Stimulated activated CD8-positive, alpha-beta memory T cell treated with anti-CD3 and anti-CD28 coated beads, Interleukin-2, amount 100 ng/mL, for 48 hours (primary cell): ENCODE measurements around the gene GBGT1.

Experiments used
- DNase-seq, 2 donors: peaks; one replicate each; pipeline ENCODE4 v3.0.0-alpha.2; 2020; ENCODE audit warnings: low read depth in 2 of 2

GBGT1 gene

DNA sequence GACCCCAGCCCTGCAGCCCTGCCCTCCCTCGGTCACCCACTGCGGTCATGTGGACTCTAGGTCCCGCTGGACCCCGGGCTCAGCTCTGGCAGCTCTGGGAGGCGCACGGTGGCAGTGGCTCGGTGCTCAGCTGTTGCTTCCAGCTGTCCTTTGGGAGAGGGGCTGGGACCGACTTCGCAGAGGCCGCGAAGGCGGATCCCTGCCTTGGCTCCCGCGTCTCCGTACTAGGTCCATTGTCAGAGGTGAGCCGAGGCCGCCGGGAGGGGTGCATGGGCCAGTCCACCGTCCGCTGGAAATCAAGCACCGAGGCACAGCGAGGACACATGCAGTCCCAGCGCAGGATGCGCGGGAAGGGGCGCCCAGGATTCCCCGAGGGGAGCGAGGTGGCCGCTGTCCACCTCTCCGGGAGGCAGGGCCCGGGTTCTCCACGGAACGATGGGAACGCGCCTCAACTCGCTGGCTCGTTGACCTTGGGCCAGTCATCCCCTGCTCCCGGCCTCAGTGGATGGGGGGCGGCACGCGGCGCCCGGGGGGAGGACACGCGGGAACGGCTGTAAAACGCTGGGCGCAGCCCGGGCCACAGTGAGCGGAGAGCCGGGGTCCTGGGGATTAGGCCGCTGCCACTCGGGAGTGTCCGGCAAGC is 732 bp downstream of the GBGT1 start:
- no peak for DNase-seq

DNA sequence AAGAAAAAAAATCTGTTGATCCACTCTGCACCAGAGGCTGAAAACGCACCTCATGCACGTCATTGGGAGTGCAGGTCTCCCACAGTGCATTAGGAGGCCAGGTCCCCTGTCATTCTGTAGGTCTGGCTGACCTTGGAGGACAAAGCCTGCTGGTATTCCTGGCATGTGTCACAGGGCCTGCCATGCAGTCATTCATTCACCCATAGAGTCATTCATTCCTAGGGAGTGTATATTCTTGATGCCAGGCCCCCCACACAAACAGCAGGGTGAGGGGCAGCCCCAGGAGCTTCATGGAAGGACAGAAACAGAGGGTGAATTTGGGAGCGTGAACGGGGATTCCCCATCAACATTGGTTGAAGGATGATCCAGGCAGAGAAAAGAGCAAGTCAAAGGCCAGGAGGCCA is 2.2 kb downstream of the GBGT1 start:
- no peak for DNase-seq

DNA sequence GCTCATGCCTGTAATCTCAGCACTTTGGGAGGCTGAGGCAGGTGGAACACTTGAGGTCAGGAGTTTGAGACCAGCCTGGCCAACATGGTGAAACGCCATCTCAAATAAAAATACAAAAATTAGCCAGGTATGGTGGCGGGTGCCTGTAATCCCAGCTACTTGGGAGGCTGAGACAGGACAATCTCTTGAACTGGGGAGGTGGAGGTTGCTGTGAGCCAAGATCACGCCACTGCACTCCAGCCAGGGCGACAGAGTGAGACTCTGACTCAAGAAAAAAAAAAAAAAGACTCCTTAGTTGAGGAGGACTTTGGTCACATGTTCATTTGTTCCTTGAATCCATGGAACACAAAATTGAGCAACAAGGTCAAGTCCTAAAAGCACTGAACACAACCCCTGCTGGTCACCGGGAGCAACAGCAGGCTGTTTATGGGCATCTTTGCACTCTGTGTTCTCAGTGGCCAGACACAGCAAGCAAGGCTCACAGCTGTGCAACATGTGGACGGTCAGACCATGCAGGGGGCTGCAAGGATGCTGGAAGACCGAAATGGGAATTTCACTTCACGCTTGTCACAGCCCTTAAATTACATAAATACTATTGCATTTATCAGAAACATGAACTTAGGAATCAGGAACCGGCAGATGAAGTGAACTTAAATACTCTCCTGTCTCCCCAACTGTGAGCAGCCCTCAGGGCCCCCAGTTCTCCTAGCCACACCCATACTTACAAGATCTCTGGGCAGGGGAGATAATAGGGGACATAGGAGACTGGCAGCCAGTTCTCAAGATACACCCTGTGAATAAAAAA is 2.8 kb downstream of the GBGT1 start:
- no peak for DNase-seq

DNA sequence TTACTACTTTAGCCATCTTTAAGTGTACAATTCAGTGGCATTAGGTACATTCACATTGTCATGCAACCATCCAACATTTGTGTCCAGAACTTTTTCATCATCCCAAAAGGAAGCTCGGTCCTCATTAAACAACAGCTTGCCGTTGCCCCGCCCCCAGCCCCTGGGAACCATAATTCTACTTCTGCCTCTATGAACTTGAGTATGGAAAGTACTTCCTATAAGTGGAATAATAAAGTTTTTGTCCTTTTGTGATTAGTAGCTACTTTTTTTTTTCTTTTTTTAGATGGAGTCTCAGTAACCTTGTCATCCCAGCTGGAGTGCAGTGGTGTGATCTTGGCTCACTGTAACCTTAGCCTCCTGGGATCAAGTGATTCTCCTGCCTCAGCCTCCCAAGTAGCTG is 5.0 kb downstream of the GBGT1 start:
- DNase-seq: no peak

DNA sequence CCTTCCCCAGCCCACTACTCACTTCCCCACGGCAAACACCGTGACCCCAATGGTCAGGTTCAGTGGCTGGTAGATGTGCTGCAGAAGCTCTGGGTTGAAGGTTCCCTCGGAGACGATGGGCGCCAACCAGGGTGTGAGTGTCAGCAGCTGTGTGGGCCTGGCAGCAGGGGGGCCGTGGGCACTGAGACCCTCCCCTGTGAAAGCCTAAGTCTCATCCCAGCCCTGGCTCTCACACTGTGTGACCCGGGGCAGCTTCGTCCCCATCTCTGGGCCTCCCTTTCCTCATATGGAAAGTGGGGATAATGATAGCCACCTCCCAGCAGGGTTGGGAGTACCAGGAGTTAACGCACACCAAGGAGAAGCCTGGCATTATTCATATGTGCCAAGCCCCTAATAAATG is 8.6 kb downstream of the GBGT1 start:
- DNase-seq: no peak

DNA sequence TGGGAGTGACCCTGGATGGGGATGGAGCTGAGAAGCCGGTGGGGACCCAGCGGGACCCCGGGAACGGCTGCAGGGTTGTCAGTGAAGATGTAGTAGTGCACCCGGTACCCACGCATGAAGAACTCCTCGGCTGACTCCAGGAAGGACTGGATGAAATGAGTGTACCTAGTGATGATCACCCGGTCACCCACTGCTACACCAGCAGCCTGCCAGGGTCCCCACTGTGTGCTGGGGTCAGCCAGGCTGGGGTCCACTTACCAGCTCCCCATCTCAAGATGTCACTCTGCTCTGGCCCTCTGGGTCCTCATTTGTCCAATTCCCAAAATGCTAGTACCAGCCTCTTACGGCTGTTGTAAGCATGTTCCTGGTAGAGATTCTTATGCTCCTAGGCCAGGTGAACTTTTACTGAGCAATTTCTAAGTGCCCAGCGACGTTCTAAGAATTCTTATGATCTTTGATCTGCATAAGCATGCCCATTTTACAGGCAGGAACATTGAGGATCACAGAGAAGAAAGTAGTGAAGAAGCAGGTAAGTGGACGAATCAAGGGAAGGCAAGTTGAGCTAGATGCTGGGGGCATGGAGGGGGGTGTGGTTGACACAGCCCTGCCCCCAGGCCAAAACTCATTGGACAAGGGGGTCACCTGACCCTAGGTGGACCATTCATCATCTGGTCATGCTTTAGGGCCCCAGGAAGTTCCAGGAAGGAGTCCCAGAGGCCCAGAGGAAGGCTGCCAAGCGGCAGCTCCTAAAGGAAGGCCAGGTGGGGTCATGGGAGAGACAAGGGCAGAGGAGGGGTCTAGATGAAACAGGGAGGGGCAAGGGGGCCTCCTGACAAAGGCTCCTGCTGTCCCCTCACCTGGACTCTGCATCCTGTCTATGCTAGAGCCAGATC is 9.4 kb downstream of the GBGT1 start:
- no peak for DNase-seq

DNA sequence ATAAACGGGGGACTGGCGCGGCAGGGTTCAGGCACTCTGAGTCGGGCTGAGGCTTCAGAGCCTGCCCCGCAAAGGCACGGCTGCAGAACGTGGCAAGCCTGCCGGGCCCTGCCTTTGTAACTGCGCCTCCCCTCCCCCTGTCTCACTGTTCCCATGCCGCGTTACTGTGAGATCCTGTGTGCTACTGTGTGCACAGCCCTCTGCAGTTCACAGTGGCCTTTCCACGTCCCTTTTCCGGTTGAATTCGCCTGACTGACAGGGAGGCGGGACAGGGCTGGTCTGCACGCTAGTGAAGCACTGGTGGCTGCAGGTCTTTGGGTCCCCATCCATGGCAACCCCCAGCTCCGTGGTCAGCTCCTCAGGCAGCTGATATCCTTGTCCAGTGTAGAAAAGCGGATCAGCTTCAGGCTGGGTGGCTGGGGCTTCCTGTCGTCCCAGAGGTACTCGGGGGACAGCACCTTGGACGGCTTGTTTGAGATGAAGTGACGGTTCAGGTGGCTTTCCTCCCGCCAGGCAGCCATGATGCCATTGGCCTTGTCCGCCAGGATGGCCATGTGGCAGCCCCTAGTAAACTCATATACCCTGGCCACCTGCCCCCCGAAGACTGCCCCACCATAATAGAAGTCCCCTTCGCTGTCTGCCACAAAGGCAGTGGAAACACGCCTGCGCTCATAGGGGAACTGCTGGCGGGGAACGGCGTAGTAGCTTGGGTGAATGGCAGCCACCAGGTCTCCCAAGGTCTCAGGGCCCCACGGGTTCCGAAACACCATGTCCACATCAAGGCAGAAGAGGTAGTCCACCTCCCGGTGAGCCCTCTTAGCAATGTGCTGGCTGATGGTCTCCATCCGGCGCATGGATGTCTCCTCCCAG is 10.3 kb downstream of the GBGT1 start:
- no peak for DNase-seq

DNA sequence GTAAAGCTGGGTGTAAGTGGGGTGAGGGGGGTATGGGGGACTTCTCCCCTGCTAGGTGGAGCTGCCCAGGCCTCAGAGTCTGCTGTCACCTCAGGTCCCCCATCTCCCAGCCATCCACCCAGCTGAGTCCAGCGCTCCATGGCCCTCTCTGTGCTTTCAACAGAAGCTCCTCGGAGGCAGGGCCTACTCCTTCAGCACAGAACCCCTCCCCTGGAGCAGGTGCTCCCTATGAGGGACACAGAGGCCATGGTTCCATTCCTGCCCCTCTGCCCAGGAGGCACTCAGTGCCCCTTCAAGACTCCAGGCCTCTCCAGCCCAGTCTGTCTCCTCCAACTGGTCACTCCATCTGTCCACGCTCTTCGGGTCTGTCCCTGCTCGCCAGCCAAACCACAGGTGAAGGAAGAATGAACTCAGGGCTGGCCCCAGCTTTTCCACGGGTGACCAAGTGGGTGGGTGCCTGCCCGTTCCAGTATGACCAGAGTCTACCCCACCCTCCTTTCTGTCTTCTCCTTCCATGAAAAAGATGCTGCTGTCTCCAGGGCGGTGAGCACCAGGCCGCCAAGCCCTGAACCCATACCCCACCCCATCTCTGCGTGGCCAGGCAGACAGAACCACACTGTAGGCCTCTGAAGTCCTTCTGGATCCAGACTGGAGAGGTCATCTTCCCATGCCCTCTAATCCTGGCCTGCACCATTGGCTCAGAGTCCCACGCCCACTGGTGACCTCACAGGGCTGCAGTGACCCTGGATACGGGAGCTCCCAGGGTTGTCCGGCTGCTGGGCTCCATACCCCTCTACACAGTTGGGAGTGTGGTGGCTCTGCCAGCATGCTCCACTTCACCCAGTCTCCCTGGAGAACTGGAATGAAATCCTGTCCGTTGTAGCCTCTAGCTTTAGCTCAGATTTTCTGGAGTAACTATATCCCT is 11.9 kb downstream of the GBGT1 start:
- no peak for DNase-seq

DNA sequence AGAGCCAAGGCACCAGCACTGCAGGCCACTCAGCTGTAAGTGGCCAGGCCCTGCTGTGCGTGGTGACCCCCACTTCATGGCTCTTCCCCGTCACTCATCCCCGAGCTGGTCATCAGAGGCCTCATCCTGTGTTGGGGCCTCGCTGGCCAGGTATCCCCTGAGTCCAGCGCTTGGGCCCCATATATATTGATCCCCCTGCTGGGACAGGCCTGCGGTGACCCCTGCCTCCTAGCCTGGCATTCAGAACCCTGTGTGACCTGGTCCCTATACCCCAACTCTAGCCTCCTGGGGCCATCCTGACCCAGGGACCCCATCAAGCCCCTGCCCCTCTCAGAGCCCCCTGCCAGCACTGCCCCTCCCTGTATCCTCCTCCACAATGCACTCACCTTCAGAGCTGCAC is 12.7 kb downstream of the GBGT1 start:
- no peak for DNase-seq

DNA sequence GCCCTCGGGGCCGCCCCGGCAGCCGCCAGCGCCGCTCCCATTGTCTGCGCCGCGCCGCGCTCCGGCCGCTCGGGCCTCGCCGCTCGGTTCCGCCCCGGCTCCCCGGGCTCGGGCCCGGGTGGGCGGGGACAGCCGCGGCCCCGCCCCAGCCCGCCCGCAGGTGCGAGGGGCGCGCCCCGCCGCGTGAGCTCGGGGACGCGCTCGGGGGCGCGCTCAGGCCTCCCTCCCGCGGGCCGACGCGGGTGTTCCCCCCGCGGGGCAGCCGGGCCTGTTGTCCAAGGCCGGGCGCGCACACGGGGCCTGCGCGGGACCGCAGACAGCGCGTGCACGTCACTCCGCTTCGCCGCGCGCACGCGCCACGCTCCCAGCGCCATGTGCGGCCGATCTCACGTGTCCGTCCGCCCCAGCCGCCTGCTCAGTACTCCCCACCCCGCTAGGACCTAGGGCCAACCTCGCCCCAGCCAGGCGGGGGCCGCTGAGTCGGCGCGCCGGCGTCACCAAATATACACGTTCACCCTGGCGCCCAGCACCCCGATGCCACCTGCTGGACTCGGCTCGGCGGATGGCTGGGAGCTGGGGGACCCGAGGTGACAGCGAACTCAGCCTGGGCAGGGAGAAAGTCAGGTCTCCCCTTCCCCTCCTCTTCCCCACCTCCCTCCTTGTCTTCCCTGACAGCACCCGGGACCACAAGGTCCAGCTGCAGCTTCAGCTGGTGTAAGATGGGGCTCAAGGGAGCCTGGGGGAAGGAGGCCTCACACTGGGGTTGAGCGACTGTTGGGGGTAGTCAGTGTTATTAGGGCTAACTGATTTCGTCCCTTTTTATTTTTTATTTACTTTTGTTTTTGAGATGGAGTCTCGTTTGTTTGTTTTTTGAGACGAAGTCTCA is 14.3 kb downstream of the GBGT1 start:
- DNase-seq: peak; percentile 75 to 78

DNA sequence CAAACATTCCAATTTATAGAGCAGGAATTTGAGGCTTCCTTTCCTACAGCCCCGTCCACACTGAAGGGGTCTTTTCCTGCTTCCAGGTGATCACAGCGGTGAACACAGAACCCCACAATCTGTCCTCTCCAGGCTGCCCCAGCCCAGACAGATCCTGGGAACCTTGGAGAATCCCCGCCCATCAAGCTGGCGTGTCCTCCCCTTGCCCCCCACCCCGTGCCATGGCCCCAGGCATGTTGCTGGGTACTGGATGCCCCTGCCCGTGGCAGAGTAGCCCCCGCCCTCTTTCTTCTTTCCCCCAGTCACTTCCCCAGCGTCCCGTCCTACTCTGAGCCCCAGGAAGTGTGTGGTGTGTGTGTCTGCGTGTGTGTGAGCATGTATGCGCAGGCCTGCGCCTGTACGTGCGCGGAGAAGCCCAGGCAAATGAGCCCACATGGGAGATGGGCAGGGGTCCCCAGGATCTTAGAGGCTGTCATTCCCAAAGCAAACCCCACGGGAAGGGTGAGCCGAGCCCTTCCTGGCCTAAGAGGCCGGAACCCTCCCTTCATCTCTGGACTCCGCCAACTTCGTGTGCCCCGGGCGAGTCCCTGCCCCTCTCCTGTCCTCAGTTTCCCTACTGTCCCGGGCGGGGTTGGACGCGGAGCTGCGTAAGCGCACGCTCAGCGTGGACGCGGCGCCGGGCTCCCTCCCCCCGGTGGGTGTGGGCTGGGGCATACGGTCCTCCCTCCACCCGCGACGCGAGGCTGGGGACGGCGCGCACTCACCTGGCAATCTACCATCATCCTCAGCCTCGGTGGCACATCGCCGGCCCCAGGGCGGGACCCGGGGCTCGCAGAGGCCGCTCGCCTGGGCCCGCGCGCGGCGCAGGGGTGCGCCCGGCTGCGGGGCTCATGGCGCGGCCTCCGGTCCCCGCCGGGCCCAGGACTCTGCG is 15.2 kb downstream of the GBGT1 start:
- DNase-seq: peak in 1 of 2 donors; percentile 34

DNA sequence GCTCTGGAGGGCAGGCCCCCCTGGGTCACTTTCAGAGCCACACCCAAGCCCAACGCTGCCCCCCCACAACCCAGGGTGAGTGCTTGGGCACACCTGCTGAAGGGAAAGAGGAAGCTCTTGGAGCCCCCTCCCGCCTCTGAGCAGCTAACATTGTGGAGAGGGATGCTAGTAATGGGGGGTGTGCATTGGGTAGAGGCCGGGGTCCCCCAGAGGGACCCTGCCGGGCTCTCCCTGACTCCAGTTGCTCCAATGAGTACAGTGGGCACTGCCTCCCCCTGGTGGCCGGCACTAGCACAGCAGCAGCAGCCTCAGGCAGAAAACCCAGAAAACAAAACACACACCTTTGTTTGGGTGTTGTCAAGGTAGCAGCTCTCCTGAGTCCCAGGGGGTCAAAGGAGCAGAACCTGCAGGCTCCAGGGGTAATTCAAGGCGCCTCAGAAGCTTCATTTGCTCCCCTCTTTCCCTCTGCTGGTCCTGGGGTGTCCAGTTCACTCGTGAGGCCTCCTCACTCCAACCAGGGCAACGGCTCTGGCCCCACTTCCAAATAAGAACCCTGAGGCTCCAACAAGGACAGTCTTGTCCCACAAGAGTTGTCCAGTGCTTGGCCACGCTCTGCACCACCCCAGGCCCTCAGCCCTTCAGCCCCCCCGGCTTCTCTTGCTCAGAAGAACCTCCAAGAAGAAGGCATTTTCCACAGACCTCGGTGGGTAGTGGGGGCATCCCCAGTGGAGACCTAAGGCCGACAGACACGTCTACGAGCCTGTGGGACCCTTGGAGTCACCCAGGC is 16.1 kb downstream of the GBGT1 start:
- DNase-seq: peak; percentile 67 to 81

DNA sequence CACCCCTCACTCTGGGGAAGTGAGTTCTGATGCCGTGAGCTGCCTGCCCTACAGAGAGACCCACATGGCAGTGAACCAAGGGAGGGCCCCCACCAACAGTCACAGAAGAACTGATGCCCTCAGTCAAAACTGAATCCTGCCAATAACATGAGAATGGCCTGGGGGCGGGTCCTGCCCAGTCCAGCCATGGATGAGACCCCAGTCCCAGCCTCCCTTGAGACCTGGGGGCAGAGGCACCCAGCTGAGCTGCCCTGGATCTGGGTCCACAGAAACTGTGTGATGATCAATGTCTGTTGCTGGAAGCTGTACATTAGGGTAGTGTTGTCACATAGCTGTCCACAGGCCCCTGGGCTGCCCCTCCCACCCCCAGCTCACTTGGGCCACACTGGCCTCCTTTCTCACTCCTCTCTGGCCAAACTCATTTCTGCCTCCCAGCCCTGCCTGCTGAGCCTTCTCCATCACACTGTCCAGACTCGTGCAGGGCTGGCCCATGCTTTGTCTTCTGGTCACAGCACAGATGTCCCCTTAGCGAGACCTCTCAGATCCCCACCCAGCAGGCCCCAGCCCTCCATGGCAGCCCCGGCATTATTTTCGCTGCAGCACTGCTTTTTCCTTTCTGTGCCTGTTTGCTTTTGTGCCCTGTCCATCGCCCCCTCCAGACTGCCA is 16.8 kb downstream of the GBGT1 start:
- no peak for DNase-seq

DNA sequence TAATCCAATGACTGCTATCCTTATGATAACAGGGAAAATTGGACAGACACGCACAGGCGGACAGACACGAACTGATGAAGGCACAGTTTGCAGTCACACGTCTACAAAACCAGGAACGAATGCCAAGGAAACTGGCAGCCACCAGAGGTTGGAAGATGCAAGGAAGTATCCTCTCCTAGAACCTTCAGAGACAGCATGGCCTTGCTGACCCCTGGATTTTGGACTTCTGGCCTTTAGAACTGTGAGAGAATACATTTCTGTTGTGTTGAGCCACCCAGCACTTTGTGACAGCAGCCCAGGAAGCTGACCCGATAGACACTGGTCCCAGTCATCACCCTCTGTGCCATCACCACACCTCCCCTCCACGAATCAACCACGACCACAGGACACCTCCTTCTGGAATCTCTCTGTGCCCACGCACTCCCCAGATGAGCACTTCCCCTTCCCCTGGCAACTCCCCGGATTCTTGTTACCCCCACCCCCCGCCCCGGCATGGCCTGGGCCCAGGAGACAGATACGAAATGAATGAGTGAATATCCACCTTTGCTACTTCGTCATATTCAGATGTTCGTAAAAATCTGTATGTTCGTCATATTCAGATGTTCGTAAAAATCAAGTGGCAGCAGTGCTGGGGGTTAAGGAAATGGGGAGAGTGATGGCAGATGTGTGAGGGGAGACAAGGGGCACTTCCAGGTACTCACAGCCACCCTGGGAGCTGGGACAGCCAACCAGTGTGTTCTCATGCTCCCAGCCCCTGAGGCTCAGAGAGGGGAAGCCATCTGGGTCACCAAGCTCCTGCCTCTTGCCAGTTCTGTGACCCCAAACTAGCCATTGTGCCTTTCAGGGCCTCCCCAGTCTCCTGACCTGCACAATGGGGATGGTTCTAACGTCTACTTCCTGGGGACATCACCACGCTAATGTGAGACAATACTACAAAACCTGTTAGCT is 18.5 kb downstream of the GBGT1 start:
- no peak for DNase-seq

DNA sequence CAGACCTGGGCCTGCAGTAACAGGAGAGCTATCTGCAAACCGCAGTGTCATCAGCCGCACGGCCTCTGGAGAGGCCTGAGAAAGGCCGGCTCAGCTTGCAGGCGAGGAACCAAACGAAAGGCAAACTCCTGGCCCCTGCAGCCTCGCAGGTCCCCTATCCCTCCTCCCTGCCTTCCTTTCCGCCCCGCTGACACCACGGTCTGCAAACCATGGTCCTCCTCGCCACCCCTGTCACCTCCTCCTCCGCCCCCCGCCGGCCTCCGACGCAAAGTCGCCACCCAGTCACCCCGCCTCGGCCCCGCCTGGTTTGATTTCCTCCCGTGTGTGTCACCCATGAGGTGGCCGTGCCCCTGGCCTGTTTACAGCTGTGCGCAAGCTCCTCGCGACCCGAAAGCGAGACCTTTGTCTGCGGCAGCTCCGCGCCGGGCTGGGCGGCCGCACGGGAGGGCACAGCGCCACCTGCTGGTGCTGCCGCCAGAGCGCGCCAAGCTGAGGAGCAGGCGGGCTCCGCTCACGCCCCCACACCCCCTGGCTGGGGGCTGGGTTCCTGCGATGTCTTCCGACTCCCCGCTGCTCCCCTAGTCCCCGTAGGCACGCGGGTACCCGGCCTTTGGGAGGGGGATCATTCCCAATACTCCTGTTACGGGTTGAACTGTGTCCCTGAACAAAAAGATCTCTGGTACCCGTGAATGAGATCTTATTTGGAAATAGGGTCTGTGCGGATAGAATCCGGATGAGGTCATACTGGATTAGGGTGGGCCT is 19.4 kb downstream of the GBGT1 start:
- DNase-seq: peak; percentile 89 to 91
